Parathyroid adenoma (tissue), 2 donors: ENCODE results near the gene EXOC3.

Source experiments
- H2AFZ ChIP-seq: fragments of 300-600 bp; sonication (generic); one replicate; pipeline ENCODE4 v1.7.0; 2017; ENCODE audit warnings: antibody characterized with exemption, mild to moderate bottlenecking
- H3K27ac ChIP-seq: fragments of 300-600 bp; sonication (generic); one replicate; pipeline ENCODE4 v1.7.0; 2017
- H3K27me3 ChIP-seq: fragments of 300-600 bp; sonication (generic); one replicate; pipeline ENCODE4 v1.7.0; 2017; ENCODE audit warnings: low read length; ENCODE audit not compliant: control insufficient read depth, insufficient read depth
- H3K36me3 ChIP-seq: fragments of 300-600 bp; sonication (generic); one replicate; pipeline ENCODE4 v1.7.0; 2017; ENCODE audit warnings: low read length; ENCODE audit not compliant: control insufficient read depth, insufficient read depth
- H3K4me1 ChIP-seq: fragments of 300-600 bp; sonication (generic); one replicate; pipeline ENCODE4 v1.7.0; 2017; ENCODE audit warnings: control low read depth
- H3K4me2 ChIP-seq: fragments of 300-600 bp; sonication (generic); one replicate; pipeline ENCODE4 v1.7.0; 2017; ENCODE audit warnings: low read length
- H3K4me3 ChIP-seq: fragments of 300-600 bp; sonication (generic); one replicate; pipeline ENCODE4 v1.7.0; 2017; ENCODE audit warnings: low read depth, low read length
- H3K79me2 ChIP-seq: fragments of 300-600 bp; sonication (generic); one replicate; pipeline ENCODE4 v1.7.0; 2017; ENCODE audit warnings: control low read depth
- H3K9ac ChIP-seq: fragments of 300-600 bp; sonication (generic); one replicate; pipeline ENCODE4 v1.7.0; 2017; ENCODE audit warnings: mild to moderate bottlenecking
- H3K9me3 ChIP-seq: fragments of 300-600 bp; sonication (generic); one replicate; pipeline ENCODE4 v1.7.0; 2017; ENCODE audit warnings: low read length; ENCODE audit not compliant: control insufficient read depth
- CTCF ChIP-seq: fragments of 300-600 bp; sonication (generic); IDR thresholded peaks from one replicate; pipeline ENCODE4 v1.7.0; 2017; ENCODE audit warnings: antibody characterized with exemption, mild to moderate bottlenecking
- donor health status: primary hyperparathyroidism.

Gene EXOC3

GRCh38 chr5:427415-428087 is 15.4 kb upstream of the EXOC3 start:
- H3K4me2 ChIP-seq, result no peak overlapping the region
- H3K27me3 ChIP-seq, result peaks cover 2% of the 10 kb centered on the region
- no peak overlapping the region for H3K27ac ChIP-seq
- no peak for TF ChIP-seq CTCF
- H3K9ac ChIP-seq, result no peak overlapping the region
- no peaks in the 10 kb centered on the region for H3K9me3 ChIP-seq
- no peak overlapping the region for H2AFZ ChIP-seq
- no peaks in the 10 kb centered on the region for H3K79me2 ChIP-seq
- H3K4me1 ChIP-seq, result peaks cover 5% of the 10 kb centered on the region
- H3K36me3 ChIP-seq, result no peaks in the 10 kb centered on the region
- H3K4me3 ChIP-seq, result no peak overlapping the region

GRCh38 chr5:428219-428618 is 14.8 kb upstream of the EXOC3 start:
- H3K27ac ChIP-seq, result no peak overlapping the region
- H3K4me1 ChIP-seq, result peaks cover 6% of the 10 kb centered on the region
- no peak for TF ChIP-seq CTCF
- H3K9me3 ChIP-seq, result no peaks in the 10 kb centered on the region
- H3K9ac ChIP-seq, result no peak overlapping the region
- no peak overlapping the region for H3K4me2 ChIP-seq
- no peaks in the 10 kb centered on the region for H3K36me3 ChIP-seq
- no peak overlapping the region for H2AFZ ChIP-seq
- no peak overlapping the region for H3K4me3 ChIP-seq
- H3K27me3 ChIP-seq, result peaks cover 2% of the 10 kb centered on the region
- H3K79me2 ChIP-seq, result no peaks in the 10 kb centered on the region

GRCh38 chr5:428754-429452 is 14.1 kb upstream of the EXOC3 start:
- no peak for TF ChIP-seq CTCF
- H3K79me2 ChIP-seq, result no peaks in the 10 kb centered on the region
- peaks cover 6% of the 10 kb centered on the region for H3K4me1 ChIP-seq
- no peak overlapping the region for H2AFZ ChIP-seq
- no peaks in the 10 kb centered on the region for H3K9me3 ChIP-seq
- H3K4me3 ChIP-seq, result no peak overlapping the region
- H3K27me3 ChIP-seq, result peaks cover 2% of the 10 kb centered on the region
- no peak overlapping the region for H3K9ac ChIP-seq
- no peak overlapping the region for H3K4me2 ChIP-seq
- H3K27ac ChIP-seq, result no peak overlapping the region
- H3K36me3 ChIP-seq, result no peaks in the 10 kb centered on the region

GRCh38 chr5:429453-430188 is 13.4 kb upstream of the EXOC3 start:
- TF ChIP-seq CTCF, result no peak
- H3K27ac ChIP-seq, result no peak overlapping the region
- H3K4me2 ChIP-seq, result no peak overlapping the region
- H3K4me3 ChIP-seq, result no peak overlapping the region
- H3K79me2 ChIP-seq, result no peaks in the 10 kb centered on the region
- peaks cover 6% of the 10 kb centered on the region for H3K4me1 ChIP-seq
- peaks cover 2% of the 10 kb centered on the region for H3K27me3 ChIP-seq
- no peaks in the 10 kb centered on the region for H3K9me3 ChIP-seq
- H2AFZ ChIP-seq, result no peak overlapping the region
- H3K36me3 ChIP-seq, result no peaks in the 10 kb centered on the region
- H3K9ac ChIP-seq, result no peak overlapping the region
